WTC11 (cell line): ENCODE measurements around the gene B3GNT8.

Source experiments
- ESRRA ChIP-seq: sonication (generic); formaldehyde crosslinking; IDR thresholded peaks from 2 replicates; pipeline ENCODE4 v1.8.1; 2022; ENCODE audit warnings: mild to moderate bottlenecking, missing genetic modification reagents, borderline replicate concordance
- NFYB ChIP-seq: sonication (generic); formaldehyde crosslinking; conservative IDR thresholded peaks from 2 replicates; pipeline ENCODE4 v1.8.0; 2022; ENCODE audit warnings: low read depth, missing genetic modification reagents
- TF ChIP-seq, protein P1 (sequence below): sonication (generic); formaldehyde crosslinking; IDR thresholded peaks from 2 replicates; pipeline ENCODE4 v1.8.1; 2022; ENCODE audit warnings: mild to moderate bottlenecking, missing genetic modification reagents, moderate library complexity, borderline replicate concordance

DNA sequence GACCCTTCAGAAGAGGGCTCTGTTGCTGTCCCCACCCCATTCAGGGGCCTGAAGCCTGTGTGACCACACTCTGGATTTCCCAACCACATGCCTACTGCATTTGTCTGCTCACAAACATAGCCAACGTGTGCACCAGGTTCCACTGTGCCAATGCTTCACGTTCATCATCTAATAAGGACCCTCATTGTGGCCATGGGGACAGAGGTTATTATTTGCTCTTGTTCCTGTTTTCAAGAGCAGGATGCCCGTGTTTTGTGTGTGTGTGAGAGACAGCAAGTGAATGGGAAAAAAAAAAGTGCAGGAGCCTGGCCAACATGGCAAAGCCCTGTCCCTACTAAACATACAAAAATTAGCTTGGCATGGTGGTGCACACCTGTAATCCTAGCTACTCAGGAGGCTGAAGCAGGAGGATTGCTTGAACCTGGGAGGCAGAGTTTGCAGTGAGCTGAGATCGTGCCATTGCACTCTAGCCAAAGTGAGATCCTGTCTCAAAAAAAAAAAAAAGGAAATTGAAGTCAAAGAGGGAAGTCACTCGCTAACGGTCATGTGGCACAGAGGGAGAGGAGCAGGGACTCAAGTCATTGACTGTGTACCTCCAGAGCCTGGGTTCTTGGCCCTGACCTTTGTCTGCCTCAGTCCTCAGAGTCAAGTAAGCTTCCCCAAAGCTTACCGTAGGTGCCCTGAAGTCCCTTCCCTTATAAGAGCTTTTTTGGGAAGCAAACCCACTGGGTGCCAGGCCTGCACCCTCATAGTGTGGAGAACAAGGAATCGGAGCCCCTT lies 6.9 kb downstream of the B3GNT8 start:
- TF ChIP-seq NFYB (no peak), ESRRA (CRISPR knock-in tag) (no peak)
- TF ChIP-seq, protein P1, sequence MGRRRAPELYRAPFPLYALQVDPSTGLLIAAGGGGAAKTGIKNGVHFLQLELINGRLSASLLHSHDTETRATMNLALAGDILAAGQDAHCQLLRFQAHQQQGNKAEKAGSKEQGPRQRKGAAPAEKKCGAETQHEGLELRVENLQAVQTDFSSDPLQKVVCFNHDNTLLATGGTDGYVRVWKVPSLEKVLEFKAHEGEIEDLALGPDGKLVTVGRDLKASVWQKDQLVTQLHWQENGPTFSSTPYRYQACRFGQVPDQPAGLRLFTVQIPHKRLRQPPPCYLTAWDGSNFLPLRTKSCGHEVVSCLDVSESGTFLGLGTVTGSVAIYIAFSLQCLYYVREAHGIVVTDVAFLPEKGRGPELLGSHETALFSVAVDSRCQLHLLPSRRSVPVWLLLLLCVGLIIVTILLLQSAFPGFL, result no peak
